Measurements from ENCODE around the gene C1orf35. TPM values are rescaled to one million over a fixed set of nuclear protein-coding genes. Genes with fewer than 3 reads are reported as not detected.

Gene C1orf35
- total and polyA plus RNA-seq, 9 of the 15 experiments (the other 6 are each of a cell fraction or from before 2014, with no cell fraction given) = 3.2 to 48.7 (median 12.5) TPM

DNA sequence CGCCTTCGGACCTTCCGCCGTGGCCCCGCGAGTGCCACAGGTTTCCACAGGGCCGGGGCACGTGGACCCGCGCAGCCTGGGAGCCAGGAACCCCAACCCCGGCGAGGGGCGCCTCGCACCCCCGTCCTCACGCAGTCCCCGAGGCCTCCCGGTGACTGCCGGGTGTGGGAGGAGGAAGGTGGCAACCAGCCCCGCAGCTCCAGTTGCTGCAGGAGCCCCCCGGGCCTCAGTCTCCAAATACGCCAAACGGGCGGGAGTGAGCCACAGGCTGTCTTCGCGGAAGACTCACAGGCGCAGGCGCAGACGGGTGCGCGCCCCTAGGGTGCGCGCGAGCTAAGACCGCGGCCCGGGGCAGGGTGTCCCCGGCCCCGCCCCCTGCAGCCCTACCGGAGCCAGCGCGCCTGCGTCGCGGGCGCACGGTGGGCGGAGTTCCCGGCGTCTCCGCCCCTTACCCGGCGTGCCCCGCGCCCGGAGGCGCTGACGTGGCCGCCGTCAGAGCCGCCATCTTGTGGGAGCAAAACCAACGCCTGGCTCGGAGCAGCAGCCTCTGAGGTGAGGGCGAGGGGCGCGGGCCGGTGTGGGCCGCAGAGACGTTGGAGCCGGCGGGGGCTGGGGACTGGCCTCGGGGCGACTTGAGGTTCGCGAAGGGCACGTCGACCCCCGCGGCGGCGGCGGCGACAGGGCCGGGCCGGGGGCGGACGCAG lies 20.8 kb downstream of the C1orf35 start, which contains the start of gene ARF1 (continued):
- TF ChIP-seq, protein P1, sequence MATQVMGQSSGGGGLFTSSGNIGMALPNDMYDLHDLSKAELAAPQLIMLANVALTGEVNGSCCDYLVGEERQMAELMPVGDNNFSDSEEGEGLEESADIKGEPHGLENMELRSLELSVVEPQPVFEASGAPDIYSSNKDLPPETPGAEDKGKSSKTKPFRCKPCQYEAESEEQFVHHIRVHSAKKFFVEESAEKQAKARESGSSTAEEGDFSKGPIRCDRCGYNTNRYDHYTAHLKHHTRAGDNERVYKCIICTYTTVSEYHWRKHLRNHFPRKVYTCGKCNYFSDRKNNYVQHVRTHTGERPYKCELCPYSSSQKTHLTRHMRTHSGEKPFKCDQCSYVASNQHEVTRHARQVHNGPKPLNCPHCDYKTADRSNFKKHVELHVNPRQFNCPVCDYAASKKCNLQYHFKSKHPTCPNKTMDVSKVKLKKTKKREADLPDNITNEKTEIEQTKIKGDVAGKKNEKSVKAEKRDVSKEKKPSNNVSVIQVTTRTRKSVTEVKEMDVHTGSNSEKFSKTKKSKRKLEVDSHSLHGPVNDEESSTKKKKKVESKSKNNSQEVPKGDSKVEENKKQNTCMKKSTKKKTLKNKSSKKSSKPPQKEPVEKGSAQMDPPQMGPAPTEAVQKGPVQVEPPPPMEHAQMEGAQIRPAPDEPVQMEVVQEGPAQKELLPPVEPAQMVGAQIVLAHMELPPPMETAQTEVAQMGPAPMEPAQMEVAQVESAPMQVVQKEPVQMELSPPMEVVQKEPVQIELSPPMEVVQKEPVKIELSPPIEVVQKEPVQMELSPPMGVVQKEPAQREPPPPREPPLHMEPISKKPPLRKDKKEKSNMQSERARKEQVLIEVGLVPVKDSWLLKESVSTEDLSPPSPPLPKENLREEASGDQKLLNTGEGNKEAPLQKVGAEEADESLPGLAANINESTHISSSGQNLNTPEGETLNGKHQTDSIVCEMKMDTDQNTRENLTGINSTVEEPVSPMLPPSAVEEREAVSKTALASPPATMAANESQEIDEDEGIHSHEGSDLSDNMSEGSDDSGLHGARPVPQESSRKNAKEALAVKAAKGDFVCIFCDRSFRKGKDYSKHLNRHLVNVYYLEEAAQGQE (IDR thresholded peaks at IDR 0.05; ENCODE audit: borderline replicate concordance) = no peak
- TF ChIP-seq, protein P1 (CRISPR knock-in tag; IDR thresholded peaks at IDR 0.05; ENCODE audit: low read depth) = peak; percentile 80
- TF ChIP-seq, protein P2, sequence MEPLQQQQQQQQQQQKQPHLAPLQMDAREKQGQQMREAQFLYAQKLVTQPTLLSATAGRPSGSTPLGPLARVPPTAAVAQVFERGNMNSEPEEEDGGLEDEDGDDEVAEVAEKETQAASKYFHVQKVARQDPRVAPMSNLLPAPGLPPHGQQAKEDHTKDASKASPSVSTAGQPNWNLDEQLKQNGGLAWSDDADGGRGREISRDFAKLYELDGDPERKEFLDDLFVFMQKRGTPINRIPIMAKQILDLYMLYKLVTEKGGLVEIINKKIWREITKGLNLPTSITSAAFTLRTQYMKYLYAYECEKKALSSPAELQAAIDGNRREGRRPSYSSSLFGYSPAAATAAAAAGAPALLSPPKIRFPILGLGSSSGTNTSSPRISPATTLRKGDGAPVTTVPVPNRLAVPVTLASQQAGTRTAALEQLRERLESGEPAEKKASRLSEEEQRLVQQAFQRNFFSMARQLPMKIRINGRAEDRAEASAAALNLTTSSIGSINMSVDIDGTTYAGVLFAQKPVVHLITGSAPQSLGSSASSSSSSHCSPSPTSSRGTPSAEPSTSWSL (CRISPR knock-in tag; IDR thresholded peaks at IDR 0.05; ENCODE audit: borderline replicate concordance) = peak; percentile 91; the same call in 1 of the 2 replicates
- TF ChIP-seq ZNF584 (CRISPR knock-in tag; IDR thresholded peaks at IDR 0.05; ENCODE audit: low read depth) (no peak), LARP7 (IDR thresholded peaks at IDR 0.05) (peak; percentile 29; the same call in 1 of the 2 replicates), RBM14 (IDR thresholded peaks at IDR 0.05; ENCODE audit: borderline replicate concordance, insufficient read depth, low read depth, low read length) (peak; percentile 92; the same call in 1 of the 2 replicates), ZNF224 (CRISPR knock-in tag; IDR thresholded peaks at IDR 0.05) (no peak; the same call in 1 of the 2 replicates), ZNF785 (CRISPR knock-in tag; IDR thresholded peaks at IDR 0.05) (no peak), TCF3 (CRISPR knock-in tag; IDR thresholded peaks at IDR 0.05) (0 out of 2 replicates have a peak, but pooled peaks have one; percentile 18), FIP1L1 (IDR thresholded peaks at IDR 0.05; ENCODE audit: low read depth, low read length, poor library complexity, severe bottlenecking) (peak; percentile 97), HEY1 (CRISPR knock-in tag; IDR thresholded peaks at IDR 0.05; ENCODE audit: borderline replicate concordance) (0 out of 2 replicates have a peak, but pooled peaks have one; percentile 42), MYC (IDR thresholded peaks at IDR 0.05; ENCODE audit: low read depth, low read length) (peak; percentile 75), MYC (CRISPR knock-in tag; IDR thresholded peaks at IDR 0.05; ENCODE audit: borderline replicate concordance, low read depth) (no peak)
- TF ChIP-seq, protein P3, sequence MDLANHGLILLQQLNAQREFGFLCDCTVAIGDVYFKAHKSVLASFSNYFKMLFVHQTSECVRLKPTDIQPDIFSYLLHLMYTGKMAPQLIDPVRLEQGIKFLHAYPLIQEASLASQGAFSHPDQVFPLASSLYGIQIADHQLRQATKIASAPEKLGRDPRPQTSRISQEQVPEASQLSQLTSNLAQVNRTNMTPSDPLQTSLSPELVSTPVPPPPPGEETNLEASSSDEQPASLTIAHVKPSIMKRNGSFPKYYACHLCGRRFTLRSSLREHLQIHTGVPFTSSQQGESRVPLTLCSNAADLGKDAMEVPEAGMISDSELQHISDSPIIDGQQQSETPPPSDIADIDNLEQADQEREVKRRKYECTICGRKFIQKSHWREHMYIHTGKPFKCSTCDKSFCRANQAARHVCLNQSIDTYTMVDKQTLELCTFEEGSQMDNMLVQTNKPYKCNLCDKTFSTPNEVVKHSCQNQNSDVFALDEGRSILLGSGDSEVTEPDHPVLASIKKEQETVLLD (IDR thresholded peaks at IDR 0.05) = peak; percentile 80
- TF ChIP-seq, protein P4, sequence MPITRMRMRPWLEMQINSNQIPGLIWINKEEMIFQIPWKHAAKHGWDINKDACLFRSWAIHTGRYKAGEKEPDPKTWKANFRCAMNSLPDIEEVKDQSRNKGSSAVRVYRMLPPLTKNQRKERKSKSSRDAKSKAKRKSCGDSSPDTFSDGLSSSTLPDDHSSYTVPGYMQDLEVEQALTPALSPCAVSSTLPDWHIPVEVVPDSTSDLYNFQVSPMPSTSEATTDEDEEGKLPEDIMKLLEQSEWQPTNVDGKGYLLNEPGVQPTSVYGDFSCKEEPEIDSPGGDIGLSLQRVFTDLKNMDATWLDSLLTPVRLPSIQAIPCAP (CRISPR knock-in tag; IDR thresholded peaks at IDR 0.05; ENCODE audit: borderline replicate concordance) = no peak
